Muscle of leg (tissue), 11 donors: Measurements from ENCODE around the gene CAMSAP1. TPM values are rescaled to one million over a fixed set of nuclear protein-coding genes. Genes with fewer than 3 reads are reported as not detected.

Source experiments
- DNase-seq: peaks from one replicate; pipeline ENCODE4 v3.0.0; 2013
- H3K27ac ChIP-seq: one replicate; pipeline ENCODE4 v1.5.1; 2013; ENCODE audit warnings: mild to moderate bottlenecking, low read length, control low read depth
- H3K27me3 ChIP-seq: one replicate; pipeline ENCODE4 v1.6.1; 2013; ENCODE audit warnings: low read length; ENCODE audit not compliant: control insufficient read depth, insufficient read depth
- H3K36me3 ChIP-seq: one replicate; pipeline ENCODE4 v1.6.1; 2013; ENCODE audit warnings: low read length; ENCODE audit not compliant: control insufficient read depth, insufficient read depth
- H3K4me1 ChIP-seq: one replicate; pipeline ENCODE4 v1.6.1; 2013; ENCODE audit warnings: low read length; ENCODE audit not compliant: control insufficient read depth, insufficient read depth
- H3K4me3 ChIP-seq: one replicate; pipeline ENCODE4 v1.5.1; 2013; ENCODE audit warnings: low read length, control low read depth
- H3K9me3 ChIP-seq: replicated peaks from 2 replicates; pipeline ENCODE4 v1.6.1; 2013; ENCODE audit warnings: low read depth, low read length; ENCODE audit not compliant: control insufficient read depth
- WGBS: methylation state at CpG from one replicate; pipeline ENCODE4 v1.1.5; 2013; ENCODE audit warnings: missing lambda C conversion rate; ENCODE audit not compliant: insufficient coverage; 5-methylcytosine and 5-hydroxymethylcytosine counted together
- polyA plus RNA-seq, 8 donors: library from polyadenylated mRNA; unstranded; fragments of 120-200 nt; gene quantifications; one replicate each; pipeline versions ENCODE4 v1.2.1 to v1.2.3, GENCODE V29; 2013; ENCODE audit warnings: inconsistent platforms in 1 of 8, low replicate concordance in 1 of 8; ENCODE audit not compliant: insufficient read length in 8 of 8, insufficient read depth in 1 of 8
- total RNA-seq: library from RNA; stranded (reverse); fragments of 120-200 nt; gene quantifications from one replicate; pipeline ENCODE4 v1.2.4, GENCODE V29; 2013

The CAMSAP1 gene
- total and polyA plus RNA-seq, 9 donors, result 19.4 to 27.9 (median 24.7) TPM

- WGBS, result 92% methylated on average over 8 of the region's 10 CpGs
- Histone ChIP-seq H3K27me3 (no peaks in the 10 kb centered on the region), H3K27ac (no peak overlapping the region), H3K9me3 (no peaks in the 10 kb centered on the region), H3K4me1 (peaks cover 9% of the 10 kb centered on the region), H3K4me3 (no peak overlapping the region), H3K36me3 (no peaks in the 10 kb centered on the region)
- DNase-seq, result no peak
Measured at GRCh38 chr9:135803441-135803840, 103.9 kb downstream of the CAMSAP1 start.

GRCh38 chr9:135802876-135803419 is 104.4 kb downstream of the CAMSAP1 start:
- no peaks in the 10 kb centered on the region for H3K27me3 ChIP-seq
- no peaks in the 10 kb centered on the region for H3K9me3 ChIP-seq
- no peaks in the 10 kb centered on the region for H3K36me3 ChIP-seq
- peaks cover 14% of the 10 kb centered on the region for H3K4me1 ChIP-seq
- H3K4me3 ChIP-seq, result no peak overlapping the region
- WGBS, result 37% methylated on average over 16 of the region's 18 CpGs
- no peak for DNase-seq
- no peak overlapping the region for H3K27ac ChIP-seq

GRCh38 chr9:135801070-135801469 is 106.3 kb downstream of the CAMSAP1 start:
- Histone ChIP-seq H3K27ac (no peak overlapping the region), H3K4me3 (no peak overlapping the region), H3K36me3 (no peaks in the 10 kb centered on the region), H3K27me3 (no peaks in the 10 kb centered on the region), H3K4me1 (peaks cover 29% of the 10 kb centered on the region), H3K9me3 (no peaks in the 10 kb centered on the region)
- no peak for DNase-seq
- 87% methylated on average over 6 of the region's 6 CpGs for WGBS

GRCh38 chr9:135799261-135799660 is 108.1 kb downstream of the CAMSAP1 start:
- Histone ChIP-seq H3K27ac (no peak overlapping the region), H3K27me3 (no peaks in the 10 kb centered on the region), H3K36me3 (no peaks in the 10 kb centered on the region), H3K4me1 (peaks cover 23% of the 10 kb centered on the region), H3K9me3 (no peaks in the 10 kb centered on the region), H3K4me3 (no peak overlapping the region)
- 92% methylated on average over 11 of the region's 13 CpGs for WGBS
- DNase-seq, result no peak

- H3K4me1 ChIP-seq, result peaks cover 23% of the 10 kb centered on the region
- H3K36me3 ChIP-seq, result no peaks in the 10 kb centered on the region
- H3K27me3 ChIP-seq, result no peaks in the 10 kb centered on the region
- no peak overlapping the region for H3K4me3 ChIP-seq
- no peak for DNase-seq
- H3K9me3 ChIP-seq, result no peaks in the 10 kb centered on the region
- WGBS, result 88% methylated on average over 9 of the region's 10 CpGs
- H3K27ac ChIP-seq, result no peak overlapping the region
Measured at GRCh38 chr9:135798263-135798585, 109.1 kb downstream of the CAMSAP1 start.

GRCh38 chr9:135797507-135798262 is 109.7 kb downstream of the CAMSAP1 start:
- Histone ChIP-seq H3K4me3 (no peak overlapping the region), H3K4me1 (peaks cover 20% of the 10 kb centered on the region), H3K36me3 (no peaks in the 10 kb centered on the region), H3K27ac (no peak overlapping the region), H3K9me3 (no peaks in the 10 kb centered on the region), H3K27me3 (no peaks in the 10 kb centered on the region)
- peak; percentile 57 for DNase-seq
- WGBS, result 37% methylated on average over 21 of the region's 24 CpGs

GRCh38 chr9:135796784-135797485 is 110.4 kb downstream of the CAMSAP1 start:
- 64% methylated on average over 22 of the region's 22 CpGs for WGBS
- H3K9me3 ChIP-seq, result no peaks in the 10 kb centered on the region
- no peak overlapping the region for H3K27ac ChIP-seq
- H3K4me3 ChIP-seq, result no peak overlapping the region
- no peaks in the 10 kb centered on the region for H3K27me3 ChIP-seq
- H3K36me3 ChIP-seq, result no peaks in the 10 kb centered on the region
- H3K4me1 ChIP-seq, result peaks cover 24% of the 10 kb centered on the region
- DNase-seq, result peak; percentile 32

- no peak overlapping the region for H3K27ac ChIP-seq
- peaks cover 28% of the 10 kb centered on the region for H3K4me1 ChIP-seq
- H3K36me3 ChIP-seq, result no peaks in the 10 kb centered on the region
- WGBS, result no CpG with 5 or more reads among the region's 4 CpGs
- H3K27me3 ChIP-seq, result no peaks in the 10 kb centered on the region
- H3K9me3 ChIP-seq, result no peaks in the 10 kb centered on the region
- DNase-seq, result no peak
- H3K4me3 ChIP-seq, result no peak overlapping the region
Measured at GRCh38 chr9:135795391-135795790, 112.0 kb downstream of the CAMSAP1 start.

- Histone ChIP-seq H3K36me3 (no peaks in the 10 kb centered on the region), H3K9me3 (no peaks in the 10 kb centered on the region), H3K27me3 (no peaks in the 10 kb centered on the region), H3K4me3 (no peak overlapping the region), H3K27ac (no peak overlapping the region), H3K4me1 (peaks cover 38% of the 10 kb centered on the region)
- DNase-seq, result no peak
- WGBS, result 70% methylated on average over 13 of the region's 15 CpGs
Measured at GRCh38 chr9:135794361-135794885, 112.9 kb downstream of the CAMSAP1 start.

- Histone ChIP-seq H3K4me1 (peaks cover 40% of the 10 kb centered on the region), H3K27me3 (no peaks in the 10 kb centered on the region), H3K4me3 (no peak overlapping the region), H3K9me3 (no peaks in the 10 kb centered on the region), H3K27ac (no peak overlapping the region), H3K36me3 (no peaks in the 10 kb centered on the region)
- WGBS, result 64% methylated on average over 3 of the region's 7 CpGs
- DNase-seq, result no peak
Measured at GRCh38 chr9:135794057-135794335, 113.3 kb downstream of the CAMSAP1 start.
